GM19463 (cell line): ENCODE data around the gene COPZ1.

Experiments
- ATAC-seq: cut with Tn5 transposase; IDR thresholded peaks from one replicate; pipeline ENCODE4 v1.9.1; 2021; ENCODE audit warnings: mild to moderate bottlenecking, moderate library complexity; ENCODE audit not compliant: unreplicated experiment

Gene COPZ1

GRCh38 chr12:54358191-54358944 lies 33.4 kb downstream of the COPZ1 start:
- no peak for ATAC-seq

- ATAC-seq: peak; percentile 96
These were observed 34.2 kb downstream of the COPZ1 start for GRCh38 chr12:54358945-54359761.

- ATAC-seq: no peak
These were observed 34.9 kb downstream of the COPZ1 start for GRCh38 chr12:54359762-54360351.

GRCh38 chr12:54360717-54361456 lies 36.0 kb downstream of the COPZ1 start:
- no peak for ATAC-seq

GRCh38 chr12:54363047-54363446 lies 38.1 kb downstream of the COPZ1 start:
- ATAC-seq: no peak

GRCh38 chr12:54363618-54364017 lies 38.7 kb downstream of the COPZ1 start:
- ATAC-seq: no peak

GRCh38 chr12:54364413-54364812 lies 39.5 kb downstream of the COPZ1 start, which contains the start of gene GPR84:
TSS of gene GPR84 (minus strand) at chr12:54364486. CDS start at chr12:54363851, 635 bp downstream.
- ATAC-seq: peak; percentile 60

- peak; percentile 4 for ATAC-seq
These were observed 43.2 kb downstream of the COPZ1 start for GRCh38 chr12:54368025-54368708.

- ATAC-seq: peak; percentile 75
These were observed 44.0 kb downstream of the COPZ1 start for GRCh38 chr12:54368709-54369596.

GRCh38 chr12:54369597-54370131 lies 44.7 kb downstream of the COPZ1 start:
- no peak for ATAC-seq

GRCh38 chr12:54370171-54370730 lies 45.3 kb downstream of the COPZ1 start:
- ATAC-seq: no peak

- no peak for ATAC-seq
These were observed 46.6 kb downstream of the COPZ1 start for GRCh38 chr12:54371328-54372112.

- no peak for ATAC-seq
These were observed 47.3 kb downstream of the COPZ1 start for GRCh38 chr12:54372113-54372806.

- no peak for ATAC-seq
These were observed 49.0 kb downstream of the COPZ1 start for GRCh38 chr12:54373649-54374561.

- no peak for ATAC-seq
These were observed 49.8 kb downstream of the COPZ1 start for GRCh38 chr12:54374562-54375258.

- no peak for ATAC-seq
These were observed 50.3 kb downstream of the COPZ1 start for GRCh38 chr12:54375259-54375579.
